ENCODE measurements around the gene TCERG1L.

TCERG1L gene

DNA sequence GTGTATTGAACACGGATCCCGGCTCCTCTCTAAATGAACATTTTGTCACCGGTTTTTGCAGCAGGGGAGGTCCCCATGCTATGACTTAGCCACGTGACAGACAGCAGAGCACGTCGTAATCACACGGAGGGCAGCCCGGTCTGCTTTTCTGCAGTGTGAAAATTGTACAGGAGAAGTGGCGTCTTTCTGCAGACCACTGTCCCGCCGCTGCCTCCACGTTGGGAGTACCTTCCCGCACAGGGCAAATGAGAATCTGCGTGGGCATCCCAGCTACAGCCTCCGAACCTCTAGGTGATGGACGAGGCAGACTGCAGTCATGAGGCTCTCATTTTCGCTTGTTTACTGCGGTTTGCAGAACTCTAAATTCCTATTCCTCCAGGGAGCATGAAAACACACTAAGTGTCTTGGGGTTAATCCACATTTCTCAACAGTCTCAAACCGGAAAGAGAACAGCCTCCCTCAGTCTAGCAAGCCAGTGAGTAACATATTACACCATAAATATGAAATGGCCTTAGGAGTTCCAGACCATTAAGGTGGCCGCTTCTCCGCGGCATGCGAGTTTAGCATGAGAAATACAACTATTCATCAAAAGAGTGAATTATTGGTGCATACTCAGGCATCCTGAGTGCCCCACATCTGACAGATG is 89.8 kb downstream of the TCERG1L start:
- DNase-seq: no peak

DNA sequence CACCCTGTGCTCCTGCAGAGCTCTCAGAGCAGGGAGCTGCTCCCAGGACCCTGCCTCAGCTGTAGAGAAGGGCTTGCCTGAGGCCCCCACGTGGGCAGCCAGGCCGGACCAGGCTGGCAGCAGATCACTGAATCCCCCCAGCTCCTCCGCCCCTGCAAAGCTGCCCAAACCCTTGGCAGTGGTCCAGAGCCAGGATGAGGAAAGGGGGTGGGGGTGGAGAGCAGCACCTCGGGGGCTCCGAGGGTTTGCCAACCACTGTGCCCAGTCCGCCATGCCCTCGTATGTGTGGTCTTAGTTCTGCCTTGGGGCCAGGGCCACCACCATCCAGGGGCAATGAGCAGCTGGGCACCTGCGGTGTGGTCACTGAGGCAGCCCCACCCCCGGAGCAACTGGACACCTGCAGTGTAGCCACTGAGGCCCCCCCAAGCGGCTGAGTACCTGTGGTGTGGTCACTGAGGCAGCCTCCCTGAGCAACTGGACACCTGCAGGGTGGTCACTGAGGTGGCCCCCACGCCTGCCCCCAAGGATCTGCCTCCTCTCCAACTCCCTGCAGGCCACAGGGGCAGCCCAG is 90.8 kb downstream of the TCERG1L start:
- DNase-seq: no peak

- DNase-seq: no peak
Measured at GRCh38 chr10:131219955-131220489, 91.5 kb downstream of the TCERG1L start.

GRCh38 chr10:131219584-131219886 is 92.0 kb downstream of the TCERG1L start:
- DNase-seq: no peak

GRCh38 chr10:131218811-131219583 is 92.5 kb downstream of the TCERG1L start:
- no peak for DNase-seq

DNA sequence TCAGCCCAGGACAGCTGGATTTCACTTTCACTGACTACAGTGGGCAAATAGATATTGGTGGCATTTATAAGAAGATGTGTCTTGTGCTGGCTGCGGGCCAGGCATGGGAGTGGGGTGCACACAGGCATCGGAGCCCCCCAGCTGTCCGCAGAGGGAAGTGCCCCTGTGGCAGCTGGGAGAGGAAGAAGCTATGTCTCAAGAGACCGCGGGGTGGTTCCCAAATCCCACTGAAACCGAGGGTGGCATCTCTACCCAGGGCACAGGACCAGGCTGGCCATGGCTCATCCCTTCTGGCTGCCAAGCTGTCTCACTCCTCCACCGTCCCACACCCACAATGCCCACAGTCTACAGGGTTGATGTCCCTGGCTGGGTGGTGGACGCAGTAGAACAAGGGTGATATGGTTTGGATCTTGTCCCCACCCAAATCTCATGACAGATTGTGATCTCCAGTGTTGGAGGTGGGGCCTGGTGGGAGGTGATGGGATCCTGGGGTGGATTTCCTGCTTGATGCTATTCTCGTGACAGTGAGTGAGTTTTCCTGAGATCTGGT is 94.8 kb downstream of the TCERG1L start:
- DNase-seq: no peak

DNA sequence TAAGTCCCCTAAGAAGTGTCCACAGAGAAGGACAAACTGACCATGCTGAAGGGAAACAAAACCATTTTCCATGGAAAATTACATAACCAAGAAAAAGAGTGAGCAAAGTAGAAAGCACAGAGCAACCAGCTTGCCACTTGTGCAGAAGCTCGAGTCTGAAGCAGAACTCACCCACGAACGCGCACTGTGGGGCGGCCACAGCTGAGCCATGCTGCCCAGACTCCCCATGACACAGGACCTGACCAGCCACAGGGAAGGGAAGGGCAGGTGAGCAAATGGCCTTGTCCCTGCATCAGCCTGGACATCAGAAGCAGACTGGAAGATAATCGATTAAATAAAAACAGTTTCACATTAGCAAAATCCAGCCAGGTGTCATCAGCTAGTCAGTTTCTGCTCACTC is 95.7 kb downstream of the TCERG1L start:
- no peak for DNase-seq

- DNase-seq: no peak
Measured at GRCh38 chr10:131214521-131215244, 96.8 kb downstream of the TCERG1L start.

- no peak for DNase-seq
Measured at GRCh38 chr10:131213741-131214505, 97.6 kb downstream of the TCERG1L start.

DNA sequence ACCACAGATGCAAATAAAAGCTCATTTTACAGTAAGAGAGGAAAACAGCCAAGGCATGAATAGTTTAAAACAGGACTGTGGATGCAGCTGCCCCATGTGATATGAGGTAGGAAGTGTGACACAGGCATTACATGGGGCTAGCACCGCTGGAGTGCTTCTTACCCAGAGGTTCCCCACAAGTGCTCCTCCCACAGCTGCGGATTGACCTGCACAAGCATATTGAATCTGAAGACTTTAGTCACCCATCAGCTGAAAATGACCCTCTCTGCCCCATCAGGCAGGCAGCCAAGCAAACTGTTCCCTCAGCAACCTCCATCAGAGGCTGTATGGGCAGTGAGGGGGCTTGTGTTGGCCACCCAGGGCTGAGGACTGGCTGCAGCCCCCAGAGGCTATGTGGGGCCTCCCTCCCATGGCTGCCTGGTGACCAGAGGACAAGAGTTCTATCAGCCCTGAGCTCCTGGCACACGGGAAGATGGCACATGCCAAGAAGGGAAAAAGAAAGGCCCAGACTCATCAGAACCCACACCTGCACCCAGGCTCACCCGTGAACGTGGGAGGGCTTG is 98.7 kb downstream of the TCERG1L start:
- no peak for DNase-seq

DNA sequence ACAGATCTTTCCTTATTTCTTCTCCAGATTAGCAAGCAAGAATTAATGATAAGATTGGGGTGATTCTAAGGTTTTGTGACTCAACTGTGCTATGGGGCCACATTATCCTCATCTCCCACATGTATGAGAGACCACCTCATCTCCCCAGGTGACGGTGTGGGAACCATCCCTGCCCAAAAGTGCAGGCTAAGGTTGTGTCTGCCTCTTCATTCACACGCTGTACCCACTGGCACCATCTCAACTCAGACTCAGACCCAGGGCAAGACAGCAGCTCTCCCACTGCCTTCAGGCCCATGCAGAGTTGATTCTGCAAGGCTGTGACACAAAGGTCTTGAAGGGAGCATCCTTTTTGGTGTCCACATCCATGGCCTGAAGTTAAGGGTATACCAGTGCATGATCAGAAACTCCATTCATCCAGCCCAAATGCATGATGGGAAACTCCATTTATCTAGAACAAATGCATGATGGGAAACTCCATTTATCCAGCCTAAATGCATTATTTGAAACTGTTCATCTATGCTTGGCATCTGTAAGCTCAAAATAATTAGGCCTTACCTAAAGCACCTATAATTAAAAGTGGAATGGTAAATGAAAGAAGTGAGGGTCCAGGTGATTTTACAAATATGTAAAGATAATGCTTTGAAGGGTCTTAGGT is 99.4 kb downstream of the TCERG1L start:
- no peak for DNase-seq

DNA sequence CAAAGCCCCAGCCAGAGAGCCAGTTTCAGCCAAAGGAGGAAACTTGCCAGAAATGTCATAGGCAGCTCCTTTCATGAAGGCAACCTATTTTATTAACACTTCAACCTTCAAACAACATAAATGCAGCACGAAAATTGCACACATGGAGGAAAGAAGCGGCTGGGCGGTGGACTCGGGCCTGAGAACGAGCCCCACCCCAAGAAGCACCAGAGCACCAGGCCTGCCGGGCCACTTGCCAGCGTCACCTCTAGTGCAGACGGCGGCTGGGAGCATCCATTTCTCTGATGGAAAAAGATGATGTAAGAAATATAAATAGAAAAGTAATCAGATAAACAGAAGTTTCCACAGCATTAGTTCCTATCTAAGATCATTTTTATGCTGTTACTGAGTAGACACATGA is 100.0 kb downstream of the TCERG1L start:
- no peak for DNase-seq

- no peak for DNase-seq
Measured at GRCh38 chr10:131211146-131211545, 100.4 kb downstream of the TCERG1L start.

DNA sequence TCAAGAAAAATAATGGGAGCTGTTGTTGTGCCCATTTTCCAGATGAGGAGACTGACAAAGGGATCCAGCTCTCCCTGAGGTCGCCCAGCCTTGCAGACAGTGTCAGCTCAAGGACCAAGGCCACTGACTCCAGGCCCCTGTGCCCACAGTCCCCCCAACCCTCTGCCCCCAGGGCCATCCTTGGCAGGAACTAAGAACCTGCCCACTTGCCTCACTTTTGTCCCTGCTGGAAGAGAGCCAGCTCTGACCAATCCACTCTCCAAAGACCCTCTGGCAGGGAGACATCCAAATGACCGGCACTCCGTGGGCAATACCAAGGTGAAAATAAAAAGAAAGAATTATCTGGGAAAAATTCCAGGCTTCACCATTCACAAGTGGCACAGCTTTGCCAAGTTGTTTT is 101.3 kb downstream of the TCERG1L start:
- DNase-seq: no peak

- DNase-seq: no peak
Measured at GRCh38 chr10:131207584-131208532, 103.7 kb downstream of the TCERG1L start.

- no peak for DNase-seq
Measured at GRCh38 chr10:131207176-131207575, 104.3 kb downstream of the TCERG1L start.

- no peak for DNase-seq
Measured at GRCh38 chr10:131206111-131206995, 105.2 kb downstream of the TCERG1L start.

- no peak for DNase-seq
Measured at GRCh38 chr10:131205556-131205955, 106.0 kb downstream of the TCERG1L start.
